BJ (cell line): ENCODE results near the gene FAM217B. TPM values are rescaled to one million over a fixed set of nuclear protein-coding genes. Genes with fewer than 3 reads are reported as not detected.
"Not testable (repeated sequence)": the region's sequence is repeated elsewhere in the genome, so short reads cannot be mapped to it uniquely, and the experiment has no call there.

Source experiments
- CTCF ChIA-PET: fragments of 350-600 bp; formaldehyde crosslinking; extraction: SDS; loops from one replicate; lab custom pipeline; 2021; ENCODE audit warnings: antibody characterized with exemption, inconsistent platforms; lab: Yijun Ruan, JAX
- POLR2A ChIA-PET: fragments of 300-600 bp; sonication (Branson Sonifier 250); formaldehyde crosslinking; extraction: SDS; loops from one replicate; lab custom pipeline; 2021; ENCODE audit warnings: antibody characterized with exemption; lab: Charles Lee
- DNase-seq: peaks from one replicate; pipeline ENCODE4 v3.0.0-alpha.2; 2011; ENCODE audit warnings: low read depth
- H3K27me3 ChIP-seq: 2 replicates; pipeline ENCODE4 v1.6.0; 2011; ENCODE audit warnings: low read length; ENCODE audit not compliant: control insufficient read depth, insufficient read depth
- H3K36me3 ChIP-seq: 2 replicates; pipeline ENCODE4 v1.5.1; 2011; ENCODE audit warnings: low read length; ENCODE audit not compliant: control insufficient read depth, insufficient read depth
- H3K4me3 ChIP-seq: 2 replicates; pipeline ENCODE4 v1.5.1; 2011; ENCODE audit warnings: low read depth, mild to moderate bottlenecking, control low read depth, low read length
- CTCF ChIP-seq: IDR thresholded peaks from 2 replicates; pipeline ENCODE4 v1.5.1; 2011; ENCODE audit warnings: low read depth, mild to moderate bottlenecking, control low read depth, inconsistent platforms, low read length, moderate library complexity; ENCODE audit not compliant: insufficient read depth
- polyA plus RNA-seq: library from polyadenylated mRNA; depleted of rRNA; stranded (reverse); fragments of >200 nt; gene quantifications from 2 replicates; pipeline ENCODE4 v1.2.3, GENCODE V29; 2011

Gene FAM217B
- polyA plus RNA-seq, 1 experiment: 5.5 TPM

- no peak for DNase-seq
- CTCF ChIA-PET: interaction anchor here (0.6 to 2.6 kb wide), 9 partner anchors 8 to 101 kb away, joined by 3 to 11 read pairs (median 4); partner anchors contain the start of gene SYCP2
- Histone ChIP-seq H3K27me3 (no peaks in the 10 kb centered on the region), H3K4me3 (no peak overlapping the region), H3K36me3 (no peaks in the 10 kb centered on the region)
- POLR2A ChIA-PET: no interaction called here
- TF ChIP-seq CTCF: peak; percentile 38
Observed at GRCh38 chr20:59955131-59955796, 15.1 kb downstream of the FAM217B start.

GRCh38 chr20:59957568-59957967 lies 17.4 kb downstream of the FAM217B start:
- H3K4me3 ChIP-seq, DNase-seq, POLR2A ChIA-PET, H3K27me3 ChIP-seq, H3K36me3 ChIP-seq: not testable (repeated sequence)
- CTCF ChIA-PET: interaction anchor here (1.4 kb wide), 1 partner anchor 12 kb away, joined by 4 read pairs; no protein-coding TSS in a partner anchor

GRCh38 chr20:59958123-59958522 lies 17.9 kb downstream of the FAM217B start, which contains the start of gene CDH26:
Gene CDH26 (plus strand): TSS chr20:59958423. CDS start chr20:59958727, 304 bp downstream.
- Histone ChIP-seq H3K36me3 (no peaks in the 10 kb centered on the region), H3K27me3 (no peaks in the 10 kb centered on the region), H3K4me3 (no peak within 1 kb of the TSS)
- POLR2A ChIA-PET: no interaction called here
- TF ChIP-seq CTCF: no peak
- DNase-seq: no peak
- CTCF ChIA-PET: interaction anchor here (0.8 to 1.4 kb wide), 2 partner anchors 12 to 13 kb away, joined by 4 to 6 read pairs; no protein-coding TSS in a partner anchor

- no peaks in the 10 kb centered on the region for H3K27me3 ChIP-seq
- DNase-seq: no peak
- CTCF ChIA-PET: interaction anchor here (0.5 to 1.4 kb wide), 4 partner anchors 8 to 95 kb away, joined by 3 to 6 read pairs (median 4); no protein-coding TSS in a partner anchor
- no peak for TF ChIP-seq CTCF
- POLR2A ChIA-PET: no interaction called here
- no peak overlapping the region for H3K4me3 ChIP-seq
- no peaks in the 10 kb centered on the region for H3K36me3 ChIP-seq
Observed at GRCh38 chr20:59958626-59959025, 18.4 kb downstream of the FAM217B start.

GRCh38 chr20:59961423-59961822 lies 21.2 kb downstream of the FAM217B start:
- H3K27me3 ChIP-seq: no peaks in the 10 kb centered on the region
- H3K36me3 ChIP-seq: no peaks in the 10 kb centered on the region
- no peak for TF ChIP-seq CTCF
- ChIA-PET POLR2A (no interaction called here), CTCF (interaction anchor here (0.9 to 1.9 kb wide), 2 partner anchors 9 to 15 kb away, joined by 5 read pairs; no protein-coding TSS in a partner anchor)
- H3K4me3 ChIP-seq: no peak overlapping the region
- no peak for DNase-seq
